ENCODE results near the gene CEP162.

DNA sequence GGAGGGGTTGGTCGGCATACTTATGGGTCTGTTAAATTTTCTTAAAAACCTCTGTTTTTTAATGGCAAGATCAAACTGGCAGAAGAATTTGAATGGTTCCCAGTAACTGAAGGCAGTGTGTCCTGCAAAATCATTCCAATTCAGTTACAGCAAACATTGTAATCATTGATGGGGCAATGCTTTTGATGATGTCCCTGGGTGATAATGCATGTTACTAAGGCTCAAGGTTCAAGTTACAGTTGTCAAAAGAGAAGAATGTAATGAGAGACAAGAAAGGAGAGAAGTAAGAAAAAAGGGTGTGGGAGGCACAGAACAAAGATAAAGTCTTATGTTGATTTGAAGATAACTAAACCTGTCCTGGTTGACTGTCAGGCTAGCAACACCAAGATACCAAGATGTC is 54.9 kb downstream of the CEP162 start:
- TF ChIP-seq, protein P1, sequence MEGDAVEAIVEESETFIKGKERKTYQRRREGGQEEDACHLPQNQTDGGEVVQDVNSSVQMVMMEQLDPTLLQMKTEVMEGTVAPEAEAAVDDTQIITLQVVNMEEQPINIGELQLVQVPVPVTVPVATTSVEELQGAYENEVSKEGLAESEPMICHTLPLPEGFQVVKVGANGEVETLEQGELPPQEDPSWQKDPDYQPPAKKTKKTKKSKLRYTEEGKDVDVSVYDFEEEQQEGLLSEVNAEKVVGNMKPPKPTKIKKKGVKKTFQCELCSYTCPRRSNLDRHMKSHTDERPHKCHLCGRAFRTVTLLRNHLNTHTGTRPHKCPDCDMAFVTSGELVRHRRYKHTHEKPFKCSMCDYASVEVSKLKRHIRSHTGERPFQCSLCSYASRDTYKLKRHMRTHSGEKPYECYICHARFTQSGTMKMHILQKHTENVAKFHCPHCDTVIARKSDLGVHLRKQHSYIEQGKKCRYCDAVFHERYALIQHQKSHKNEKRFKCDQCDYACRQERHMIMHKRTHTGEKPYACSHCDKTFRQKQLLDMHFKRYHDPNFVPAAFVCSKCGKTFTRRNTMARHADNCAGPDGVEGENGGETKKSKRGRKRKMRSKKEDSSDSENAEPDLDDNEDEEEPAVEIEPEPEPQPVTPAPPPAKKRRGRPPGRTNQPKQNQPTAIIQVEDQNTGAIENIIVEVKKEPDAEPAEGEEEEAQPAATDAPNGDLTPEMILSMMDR (conservative IDR thresholded peaks at IDR 0.05; ENCODE audit: low read depth, low read length), result no peak
- TF ChIP-seq EZH2 (IDR thresholded peaks at IDR 0.05; ENCODE audit: low read length, unreplicated experiment) (no peak), EZH2phosphoT487 (IDR thresholded peaks at IDR 0.05; ENCODE audit: borderline replicate concordance, low read length) (no peak)

Data from PC-3 (cell line).